Measurements from ENCODE around the gene TSPAN9. TPM values are rescaled to one million over a fixed set of nuclear protein-coding genes. Genes with fewer than 3 reads are reported as not detected.

Gene TSPAN9
- total RNA-seq, 2 donors from 2014 or later = 41.9 to 50.0 TPM

DNA sequence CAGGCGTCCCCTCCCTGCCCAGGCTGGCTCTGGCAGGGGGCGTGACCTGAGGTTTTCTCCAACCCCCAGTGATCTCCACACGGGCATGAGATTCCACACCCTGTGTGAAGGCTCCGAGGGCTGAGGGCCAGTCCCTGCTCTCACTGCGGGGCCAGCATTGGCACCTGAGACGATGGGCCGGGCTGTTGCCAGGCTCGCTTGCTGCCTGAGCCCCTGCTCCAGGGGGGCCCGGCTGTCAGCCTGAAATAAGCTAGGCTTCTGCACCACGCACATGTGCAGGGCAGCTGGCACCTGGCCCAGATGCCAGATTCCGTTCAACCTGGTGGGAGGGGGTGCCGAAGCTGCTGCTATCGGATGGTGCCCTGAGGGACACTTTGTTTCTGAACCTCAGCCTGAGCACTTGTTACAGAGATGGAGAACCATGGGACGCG lies 217.3 kb downstream of the TSPAN9 start:
- 41% methylated on average over 15 of the region's 15 CpGs for WGBS
- TF ChIP-seq, protein P1, sequence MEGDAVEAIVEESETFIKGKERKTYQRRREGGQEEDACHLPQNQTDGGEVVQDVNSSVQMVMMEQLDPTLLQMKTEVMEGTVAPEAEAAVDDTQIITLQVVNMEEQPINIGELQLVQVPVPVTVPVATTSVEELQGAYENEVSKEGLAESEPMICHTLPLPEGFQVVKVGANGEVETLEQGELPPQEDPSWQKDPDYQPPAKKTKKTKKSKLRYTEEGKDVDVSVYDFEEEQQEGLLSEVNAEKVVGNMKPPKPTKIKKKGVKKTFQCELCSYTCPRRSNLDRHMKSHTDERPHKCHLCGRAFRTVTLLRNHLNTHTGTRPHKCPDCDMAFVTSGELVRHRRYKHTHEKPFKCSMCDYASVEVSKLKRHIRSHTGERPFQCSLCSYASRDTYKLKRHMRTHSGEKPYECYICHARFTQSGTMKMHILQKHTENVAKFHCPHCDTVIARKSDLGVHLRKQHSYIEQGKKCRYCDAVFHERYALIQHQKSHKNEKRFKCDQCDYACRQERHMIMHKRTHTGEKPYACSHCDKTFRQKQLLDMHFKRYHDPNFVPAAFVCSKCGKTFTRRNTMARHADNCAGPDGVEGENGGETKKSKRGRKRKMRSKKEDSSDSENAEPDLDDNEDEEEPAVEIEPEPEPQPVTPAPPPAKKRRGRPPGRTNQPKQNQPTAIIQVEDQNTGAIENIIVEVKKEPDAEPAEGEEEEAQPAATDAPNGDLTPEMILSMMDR (IDR thresholded peaks at IDR 0.05) = no peak
- TF ChIP-seq POLR2AphosphoS5 (IDR thresholded peaks at IDR 0.05) (no peak), POLR2A (IDR thresholded peaks at IDR 0.05) (no peak)
- intact Hi-C loops (cut with DNase I) = no loop called here
- no peaks in the 10 kb centered on the region for H3K27me3 ChIP-seq (replicated peaks; ENCODE audit: insufficient read depth)
- H3K4me1 ChIP-seq (replicated peaks) = no peaks in the 10 kb centered on the region
- H3K9me3 ChIP-seq = no peaks in the 10 kb centered on the region
- H3K36me3 ChIP-seq = no peaks in the 10 kb centered on the region
- no peak overlapping the region for H3K4me3 ChIP-seq
- no peak overlapping the region for H3K27ac ChIP-seq
- DNase-seq (ENCODE audit: low spot score) = no peak

DNA sequence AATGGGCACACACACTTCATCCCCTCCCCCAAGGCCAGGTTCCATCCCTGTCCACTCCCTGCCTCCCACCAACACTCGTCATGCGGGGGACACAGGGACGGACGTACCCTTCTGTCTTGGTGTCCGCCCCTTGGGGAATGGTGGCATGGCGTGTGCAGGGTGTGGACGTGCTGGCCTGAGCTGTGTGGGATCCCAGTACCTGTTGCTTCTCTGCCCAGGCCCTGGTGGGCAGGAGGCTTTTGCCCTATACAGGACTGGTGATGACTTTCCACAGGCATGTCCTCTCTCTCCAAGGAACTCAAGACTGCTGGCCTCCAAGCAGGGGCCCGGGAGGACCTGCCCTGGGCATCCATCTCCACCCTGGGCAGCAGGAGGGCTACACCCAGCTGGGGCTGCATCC lies 218.0 kb downstream of the TSPAN9 start:
- intact Hi-C loops (cut with DNase I) = no loop called here
- Histone ChIP-seq H3K4me1 (replicated peaks) (no peaks in the 10 kb centered on the region), H3K4me3 (no peak overlapping the region), H3K36me3 (no peaks in the 10 kb centered on the region), H3K9me3 (no peaks in the 10 kb centered on the region), H3K27me3 (replicated peaks; ENCODE audit: insufficient read depth) (no peaks in the 10 kb centered on the region), H3K27ac (no peak overlapping the region)
- WGBS = 93% methylated on average over 6 of the region's 8 CpGs
- DNase-seq (ENCODE audit: low spot score) = no peak
- TF ChIP-seq POLR2AphosphoS5 (IDR thresholded peaks at IDR 0.05) (no peak), POLR2A (IDR thresholded peaks at IDR 0.05) (no peak)
- TF ChIP-seq, protein P1 (IDR thresholded peaks at IDR 0.05) = no peak

DNA sequence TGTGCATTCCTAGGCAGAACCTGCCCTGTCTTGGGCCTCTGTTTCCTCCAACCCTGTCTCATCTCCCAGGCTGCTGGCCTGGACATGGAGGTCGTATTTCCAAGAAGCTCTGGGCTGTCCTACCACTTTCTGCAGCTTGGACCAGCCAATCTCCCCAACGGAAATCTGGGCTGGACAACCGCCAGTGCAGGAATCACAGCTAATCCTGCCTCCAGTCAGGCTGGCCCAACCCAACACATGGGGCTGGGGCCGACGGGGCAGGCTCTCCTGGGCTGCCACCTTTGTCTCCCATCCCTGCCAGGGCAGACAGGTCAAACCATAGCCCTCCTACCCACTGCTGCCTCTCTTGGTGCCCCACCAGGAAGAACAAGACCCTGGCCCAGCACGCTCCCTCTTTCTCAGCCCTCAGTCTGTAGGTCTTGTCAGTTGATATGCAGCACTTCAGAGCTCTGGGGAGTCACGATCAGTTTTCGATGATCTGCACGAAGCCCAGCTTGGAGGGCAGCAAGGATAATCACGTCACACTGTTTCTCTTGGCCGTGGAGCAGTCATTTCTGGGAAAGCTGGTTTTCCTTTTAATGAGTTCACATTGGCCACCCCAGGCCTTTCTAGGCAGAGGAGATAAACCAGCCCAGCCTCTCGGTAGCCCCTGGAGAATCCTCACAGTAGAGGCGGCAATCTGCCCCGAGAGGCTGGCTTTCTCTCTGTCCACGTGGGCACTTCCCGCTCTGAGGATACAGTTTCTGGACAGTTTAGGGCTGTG lies 218.6 kb downstream of the TSPAN9 start:
- no peaks in the 10 kb centered on the region for H3K9me3 ChIP-seq
- H3K4me1 ChIP-seq (replicated peaks) = no peaks in the 10 kb centered on the region
- no peaks in the 10 kb centered on the region for H3K36me3 ChIP-seq
- intact Hi-C loops (cut with DNase I) = no loop called here
- no peak for TF ChIP-seq POLR2A (IDR thresholded peaks at IDR 0.05)
- TF ChIP-seq, protein P1 (IDR thresholded peaks at IDR 0.05) = no peak
- no peak for TF ChIP-seq POLR2AphosphoS5 (IDR thresholded peaks at IDR 0.05)
- peak; percentile 35 for DNase-seq (ENCODE audit: low spot score)
- no peaks in the 10 kb centered on the region for H3K27me3 ChIP-seq (replicated peaks; ENCODE audit: insufficient read depth)
- 54% methylated on average over 16 of the region's 16 CpGs for WGBS
- no peak overlapping the region for H3K4me3 ChIP-seq
- no peak overlapping the region for H3K27ac ChIP-seq

DNA sequence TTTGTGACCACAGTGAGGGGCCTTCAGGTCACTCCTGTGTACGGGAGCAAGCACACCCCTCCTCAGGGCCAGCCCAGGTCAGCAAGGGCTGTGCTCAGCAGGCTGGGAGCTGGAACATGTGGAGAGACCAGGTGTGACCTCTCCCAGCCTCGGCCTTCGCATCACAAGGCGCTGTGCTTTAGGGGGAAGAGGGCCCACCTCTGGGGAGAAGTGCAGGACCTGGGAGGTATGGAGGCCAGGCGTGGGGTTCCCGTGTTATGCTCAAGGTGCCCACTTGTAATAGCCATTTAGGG lies 219.2 kb downstream of the TSPAN9 start:
- WGBS = 98% methylated on average over 6 of the region's 6 CpGs
- H3K9me3 ChIP-seq = no peaks in the 10 kb centered on the region
- no peaks in the 10 kb centered on the region for H3K27me3 ChIP-seq (replicated peaks; ENCODE audit: insufficient read depth)
- H3K4me1 ChIP-seq (replicated peaks) = no peaks in the 10 kb centered on the region
- H3K36me3 ChIP-seq = no peaks in the 10 kb centered on the region
- no peak overlapping the region for H3K4me3 ChIP-seq
- H3K27ac ChIP-seq = no peak overlapping the region
- intact Hi-C loops (cut with DNase I) = no loop called here
- no peak for TF ChIP-seq POLR2AphosphoS5 (IDR thresholded peaks at IDR 0.05)
- TF ChIP-seq POLR2A (IDR thresholded peaks at IDR 0.05) = no peak
- TF ChIP-seq, protein P1 (IDR thresholded peaks at IDR 0.05) = no peak
- DNase-seq (ENCODE audit: low spot score) = no peak

DNA sequence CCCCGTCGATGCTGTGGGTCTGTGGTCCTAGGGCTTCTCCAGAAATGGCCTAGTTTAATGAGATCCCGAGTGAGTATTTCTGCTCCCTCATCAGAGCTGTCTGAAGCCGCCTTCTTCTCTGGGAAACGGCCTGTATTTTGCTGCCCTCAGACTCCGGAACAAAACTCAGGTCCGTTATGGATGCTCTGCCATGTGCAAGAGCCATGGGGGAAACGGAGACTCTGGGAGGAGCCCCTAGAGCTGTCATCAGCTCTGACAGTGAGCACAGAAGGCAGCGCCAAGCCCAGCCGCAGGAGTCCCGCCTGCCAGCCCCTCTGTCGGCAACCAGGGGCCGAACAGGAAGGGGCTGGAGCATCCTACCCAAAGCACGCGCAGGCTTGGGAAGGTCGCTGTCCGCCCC lies 221.4 kb downstream of the TSPAN9 start:
- WGBS = 60% methylated on average over 17 of the region's 17 CpGs
- no peak for TF ChIP-seq POLR2AphosphoS5 (IDR thresholded peaks at IDR 0.05)
- TF ChIP-seq, protein P1 (IDR thresholded peaks at IDR 0.05) = no peak
- H3K27me3 ChIP-seq (replicated peaks; ENCODE audit: insufficient read depth) = no peaks in the 10 kb centered on the region
- no peak overlapping the region for H3K4me3 ChIP-seq
- no peak for DNase-seq (ENCODE audit: low spot score)
- H3K36me3 ChIP-seq = no peaks in the 10 kb centered on the region
- intact Hi-C loops (cut with DNase I) = no loop called here
- no peak overlapping the region for H3K27ac ChIP-seq
- no peaks in the 10 kb centered on the region for H3K9me3 ChIP-seq
- no peaks in the 10 kb centered on the region for H3K4me1 ChIP-seq (replicated peaks)
